Measurements from ENCODE around the gene PCDHAC1. TPM values are rescaled to one million over a fixed set of nuclear protein-coding genes. Genes with fewer than 3 reads are reported as not detected.
A peak's percentile ranks its signal among the peaks of the same experiment; 100 is the strongest.
"Not testable (repeated sequence)": the region's sequence is repeated elsewhere in the genome, so short reads cannot be mapped to it uniquely, and the experiment has no call there.

The PCDHAC1 gene
- total RNA-seq (2021) (7.2 and 8.8 TPM in 2 replicates), Bru-seq, nascent RNA (percentile 77 among the genes with signal in this experiment), BruChase-seq, experiment 1, labeled RNA remaining after a 2-hour chase (percentile 89 among the genes with signal in this experiment), BruChase-seq, experiment 2, labeled RNA remaining after a 6-hour chase (percentile 92 among the genes with signal in this experiment)
- long read RNA-seq, full-length matches to known transcripts = 3 of 5 reads
- long read RNA-seq, partial matches to known transcripts = 0 of 5 reads
- long read RNA-seq, other reads (novel, unspliced or antisense) = 2 of 5 reads

GRCh38 chr5:140925806-140926442 lies at the start of gene PCDHAC1:
Gene PCDHAC1 (plus strand): TSS chr5:140926299. CDS start chr5:140926893, 594 bp downstream.
- no peaks in the 10 kb centered on the region for H3K27me3 ChIP-seq (replicated peaks; ENCODE audit: insufficient read depth, low read depth, low read length, poor library complexity)
- no TSS peak for BruUV-seq (replicated peaks)
- peaks cover 6% of the 10 kb centered on the region for H3K4me1 ChIP-seq (ENCODE audit: insufficient read depth, low read length, poor library complexity, severe bottlenecking)
- TF ChIP-seq EZH2 (IDR thresholded peaks at IDR 0.05; ENCODE audit: borderline replicate concordance, low read depth, low read length, poor library complexity, severe bottlenecking) = no peak
- no peak for TF ChIP-seq CTCF (conservative IDR thresholded peaks at IDR 0.05; ENCODE audit: low read depth, low read length)
- ChIA-PET CTCF (interaction anchor here (0.6 to 3.0 kb wide), 6 partner anchors 47 to 115 kb away, joined by 3 to 67 read pairs (median 8); no protein-coding TSS in a partner anchor), POLR2A (ENCODE audit: low non-redundant PET) (interaction anchor here (1.0 kb wide), 1 partner anchor 78 kb away, joined by 4 read pairs; no protein-coding TSS in a partner anchor)
- no peaks in the 10 kb centered on the region for H3K9me3 ChIP-seq (ENCODE audit: low read depth, low read length, poor library complexity, severe bottlenecking)
- peak within 1 kb of the TSS; percentile 73 for H3K4me3 ChIP-seq (ENCODE audit: low read depth, low read length, poor library complexity, severe bottlenecking)
- H3K36me3 ChIP-seq (ENCODE audit: insufficient read depth, low read length, poor library complexity, severe bottlenecking) = no peaks in the 10 kb centered on the region
- intact Hi-C loops (cut with micrococcal nuclease; ENCODE audit: unreplicated experiment) = loop anchor here (1.0 kb wide), 1 partner anchor 114 kb away; no protein-coding TSS in a partner anchor
- DNase-seq (ENCODE audit: low spot score) = no peak
- H3K27ac ChIP-seq (ENCODE audit: low read depth, low read length, poor library complexity, severe bottlenecking) = peak within 1 kb of the TSS; percentile 47

- H3K27ac ChIP-seq (ENCODE audit: low read depth, low read length, poor library complexity, severe bottlenecking); H3K4me3 ChIP-seq (ENCODE audit: low read depth, low read length, poor library complexity, severe bottlenecking): not testable (repeated sequence)
Measured at GRCh38 chr5:140876541-140877261, 49.4 kb upstream of the PCDHAC1 start.

GRCh38 chr5:140877262-140877581 lies 48.9 kb upstream of the PCDHAC1 start:
- no peaks in the 10 kb centered on the region for H3K27me3 ChIP-seq (replicated peaks; ENCODE audit: insufficient read depth, low read depth, low read length, poor library complexity)
- ChIA-PET CTCF (no interaction called here), POLR2A (ENCODE audit: low non-redundant PET) (no interaction called here)
- TF ChIP-seq EZH2 (IDR thresholded peaks at IDR 0.05; ENCODE audit: borderline replicate concordance, low read depth, low read length, poor library complexity, severe bottlenecking) = no peak
- no peak for TF ChIP-seq CTCF (conservative IDR thresholded peaks at IDR 0.05; ENCODE audit: low read depth, low read length)
- DNase-seq (ENCODE audit: low spot score) = no peak
- H3K4me3 ChIP-seq (ENCODE audit: low read depth, low read length, poor library complexity, severe bottlenecking) = no peak overlapping the region
- peaks cover 16% of the 10 kb centered on the region for H3K4me1 ChIP-seq (ENCODE audit: insufficient read depth, low read length, poor library complexity, severe bottlenecking)
- intact Hi-C loops (cut with micrococcal nuclease; ENCODE audit: unreplicated experiment) = no loop called here
- H3K36me3 ChIP-seq (ENCODE audit: insufficient read depth, low read length, poor library complexity, severe bottlenecking) = no peaks in the 10 kb centered on the region
- no peak overlapping the region for H3K27ac ChIP-seq (ENCODE audit: low read depth, low read length, poor library complexity, severe bottlenecking)
- no peaks in the 10 kb centered on the region for H3K9me3 ChIP-seq (ENCODE audit: low read depth, low read length, poor library complexity, severe bottlenecking)
- BruUV-seq (replicated peaks) = no TSS peak

More at GRCh38 chr5:140876541-140877261, 49.4 kb upstream of the PCDHAC1 start:
- H3K9me3 ChIP-seq (ENCODE audit: low read depth, low read length, poor library complexity, severe bottlenecking); BruUV-seq (replicated peaks); H3K27me3 ChIP-seq (replicated peaks; ENCODE audit: insufficient read depth, low read depth, low read length, poor library complexity); POLR2A ChIA-PET (ENCODE audit: low non-redundant PET); DNase-seq (ENCODE audit: low spot score); H3K36me3 ChIP-seq (ENCODE audit: insufficient read depth, low read length, poor library complexity, severe bottlenecking); intact Hi-C loops (cut with micrococcal nuclease; ENCODE audit: unreplicated experiment): not testable (repeated sequence)
- H3K4me1 ChIP-seq (ENCODE audit: insufficient read depth, low read length, poor library complexity, severe bottlenecking) = peaks cover 17% of the 10 kb centered on the region
- CTCF ChIA-PET = interaction anchor here (1.4 kb wide), 1 partner anchor 50 kb away, joined by 7 read pairs; the partner anchor contains the start of gene PCDHAC1

Measured in A673 (cell line).